ENCODE measurements around the gene FAM149A. TPM values are rescaled to one million over a fixed set of nuclear protein-coding genes. Genes with fewer than 3 reads are reported as not detected.

The FAM149A gene
- polyA plus RNA-seq, 3 donors, result not detected

GRCh38 chr4:186189656-186190055 is 85.2 kb downstream of the FAM149A start:
- peak overlapping the region in 1 of 3 experiments; percentile 94 for H3K4me3 ChIP-seq (replicated peaks in 1 of 3; ENCODE audit: low read depth in 2 of 3, low read length in 3 of 3)
- intact Hi-C loops (cut with micrococcal nuclease), result no loop called here

GRCh38 chr4:186190581-186191199 is 86.2 kb downstream of the FAM149A start:
- H3K9me3 ChIP-seq (replicated peaks in 1 of 2; ENCODE audit: control insufficient read depth in 1 of 2, insufficient read depth in 1 of 2, low read length in 2 of 2), result no peaks in the 10 kb centered on the region
- DNase-seq, result peak in 2 of 3 donors; percentile 1 to 15
- Mint-ChIP-seq H3K4me1 (peaks cover 21% of the 10 kb centered on the region), H3K36me3 (peaks cover 7 to 10% of the 10 kb centered on the region in 2 donors), H3K9me3 (peaks cover 0 to 5% (median 0%) of the 10 kb centered on the region in 7 donors), H3K27ac (peak overlapping the region; percentile 60 to 93 (median 87)), H3K27me3 (ENCODE audit: low read depth in 3 of 3) (peaks cover 2 to 12% (median 8%) of the 10 kb centered on the region in 3 donors), H3K4me3 (peak overlapping the region; percentile 87 to 94)
- no peaks in the 10 kb centered on the region for H3K79me2 ChIP-seq (ENCODE audit: insufficient read depth, low read length)
- H3K27me3 ChIP-seq (ENCODE audit: control insufficient read depth in 2 of 2, insufficient read depth in 2 of 2, low read length in 2 of 2), result no peaks in the 10 kb centered on the region
- peaks cover 20 to 29% of the 10 kb centered on the region in 2 donors for H3K4me1 ChIP-seq (ENCODE audit: control insufficient read depth in 1 of 2, insufficient read depth in 2 of 2, low read length in 2 of 2)
- H3K4me3 ChIP-seq (replicated peaks in 1 of 3; ENCODE audit: low read depth in 2 of 3, low read length in 3 of 3), result peak overlapping the region; percentile 74 to 94 (median 90)
- H4K20me1 ChIP-seq (ENCODE audit: insufficient read depth, low read length), result no peaks in the 10 kb centered on the region
- peaks cover 0 to 11% of the 10 kb centered on the region in 2 donors for H3K36me3 ChIP-seq (replicated peaks in 1 of 2; ENCODE audit: control insufficient read depth in 1 of 2, insufficient read depth in 2 of 2, low read length in 2 of 2)
- no peak for TF ChIP-seq CTCF (IDR thresholded peaks at IDR 0.05)
- peak overlapping the region; percentile 95 for H3K4me2 ChIP-seq (replicated peaks; ENCODE audit: extremely low read depth, low read length, poor library complexity, severe bottlenecking)
- H3K9ac ChIP-seq (ENCODE audit: insufficient read depth, low read length, poor library complexity, severe bottlenecking), result peak overlapping the region; percentile 82
- H3K27ac ChIP-seq (ENCODE audit: low read depth in 1 of 2, low read length in 2 of 2), result peak overlapping the region; percentile 67 to 76
- H2AFZ ChIP-seq (ENCODE audit: insufficient read depth, low read depth, low read length, poor library complexity, severe bottlenecking), result peak overlapping the region; percentile 90
- under 1% methylated on average over 34 of the region's 34 CpGs for WGBS (ENCODE audit: insufficient coverage)
- intact Hi-C loops (cut with micrococcal nuclease), result no loop called here

More at GRCh38 chr4:186189656-186190055, 85.2 kb downstream of the FAM149A start:
- H2AFZ ChIP-seq (ENCODE audit: insufficient read depth, low read depth, low read length, poor library complexity, severe bottlenecking), result peak overlapping the region; percentile 90
- H3K36me3 ChIP-seq (replicated peaks in 1 of 2; ENCODE audit: control insufficient read depth in 1 of 2, insufficient read depth in 2 of 2, low read length in 2 of 2), result peaks cover 0 to 4% of the 10 kb centered on the region in 2 donors
- no peak overlapping the region for H3K4me2 ChIP-seq (replicated peaks; ENCODE audit: extremely low read depth, low read length, poor library complexity, severe bottlenecking)
- peaks cover 20 to 29% of the 10 kb centered on the region in 2 donors for H3K4me1 ChIP-seq (ENCODE audit: control insufficient read depth in 1 of 2, insufficient read depth in 2 of 2, low read length in 2 of 2)
- peaks cover 1 to 9% (median 3%) of the 10 kb centered on the region in 7 donors for H3K9me3 Mint-ChIP-seq
- no peaks in the 10 kb centered on the region for H3K9me3 ChIP-seq (replicated peaks in 1 of 2; ENCODE audit: control insufficient read depth in 1 of 2, insufficient read depth in 1 of 2, low read length in 2 of 2)
- H3K27ac Mint-ChIP-seq, result no peak overlapping the region
- DNase-seq, result no peak
- peaks cover 8 to 12% (median 8%) of the 10 kb centered on the region in 3 donors for H3K27me3 Mint-ChIP-seq (ENCODE audit: low read depth in 3 of 3)
- H3K9ac ChIP-seq (ENCODE audit: insufficient read depth, low read length, poor library complexity, severe bottlenecking), result no peak overlapping the region
- peak overlapping the region in 1 of 2 donors; percentile 48 for H3K4me3 Mint-ChIP-seq
- H3K27me3 ChIP-seq (ENCODE audit: control insufficient read depth in 2 of 2, insufficient read depth in 2 of 2, low read length in 2 of 2), result no peaks in the 10 kb centered on the region
- no peaks in the 10 kb centered on the region for H3K79me2 ChIP-seq (ENCODE audit: insufficient read depth, low read length)
- H3K4me1 Mint-ChIP-seq, result peaks cover 21% of the 10 kb centered on the region
- H4K20me1 ChIP-seq (ENCODE audit: insufficient read depth, low read length), result no peaks in the 10 kb centered on the region
- peaks cover 0 to 2% of the 10 kb centered on the region in 2 donors for H3K36me3 Mint-ChIP-seq
- H3K27ac ChIP-seq (ENCODE audit: low read depth in 1 of 2, low read length in 2 of 2), result no peak overlapping the region
- TF ChIP-seq CTCF (IDR thresholded peaks at IDR 0.05), result no peak
- WGBS (ENCODE audit: insufficient coverage), result no CpG with 5 or more reads among the region's 4 CpGs
